Prostate gland (tissue), 2 donors: ENCODE results near the gene ZNF90.
"Not testable (repeated sequence)": the region's sequence is repeated elsewhere in the genome, so short reads cannot be mapped to it uniquely, and the experiment has no call there.

ENCODE experiments used
- POLR2AphosphoS5 ChIP-seq: sonication (generic); formaldehyde crosslinking; IDR thresholded peaks from one replicate; pipeline ENCODE4 v1.6.1; 2017; ENCODE audit warnings: antibody characterized with exemption
- TF ChIP-seq, protein P1 (sequence below), 4 experiments: fragments of 200-600 bp in 2 of 4; fragments of 450-650 bp in 2 of 4; sonication (generic) in 2 of 4; IDR thresholded peaks; 1 replicate in 3 of 4; 2 replicates in 1 of 4; pipeline ENCODE4 v1.5.1; 2016 to 2019; ENCODE audit warnings: antibody characterized with exemption in 4 of 4, mild to moderate bottlenecking in 2 of 4, moderate library complexity in 2 of 4

DNA sequence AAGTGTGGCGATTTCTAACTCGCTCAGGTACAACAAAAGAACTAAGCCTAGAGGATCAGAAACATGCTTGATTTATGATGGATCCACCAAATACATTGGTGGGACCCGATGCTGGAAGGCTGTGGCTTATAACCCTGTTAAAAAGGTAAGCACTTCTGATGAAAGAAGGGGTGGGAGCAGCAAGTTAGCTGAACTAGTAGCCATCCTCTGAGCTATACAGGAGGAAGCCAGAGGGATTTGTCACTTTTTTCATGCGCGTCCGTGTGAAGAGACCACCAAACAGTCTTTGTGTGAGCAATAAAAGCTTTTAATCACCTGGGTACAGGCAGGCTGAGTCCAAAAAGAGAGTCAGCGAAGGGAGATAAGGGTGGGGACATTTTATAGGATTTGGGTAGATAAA is 9.2 kb upstream of the ZNF90 start:
- TF ChIP-seq, protein P1, sequence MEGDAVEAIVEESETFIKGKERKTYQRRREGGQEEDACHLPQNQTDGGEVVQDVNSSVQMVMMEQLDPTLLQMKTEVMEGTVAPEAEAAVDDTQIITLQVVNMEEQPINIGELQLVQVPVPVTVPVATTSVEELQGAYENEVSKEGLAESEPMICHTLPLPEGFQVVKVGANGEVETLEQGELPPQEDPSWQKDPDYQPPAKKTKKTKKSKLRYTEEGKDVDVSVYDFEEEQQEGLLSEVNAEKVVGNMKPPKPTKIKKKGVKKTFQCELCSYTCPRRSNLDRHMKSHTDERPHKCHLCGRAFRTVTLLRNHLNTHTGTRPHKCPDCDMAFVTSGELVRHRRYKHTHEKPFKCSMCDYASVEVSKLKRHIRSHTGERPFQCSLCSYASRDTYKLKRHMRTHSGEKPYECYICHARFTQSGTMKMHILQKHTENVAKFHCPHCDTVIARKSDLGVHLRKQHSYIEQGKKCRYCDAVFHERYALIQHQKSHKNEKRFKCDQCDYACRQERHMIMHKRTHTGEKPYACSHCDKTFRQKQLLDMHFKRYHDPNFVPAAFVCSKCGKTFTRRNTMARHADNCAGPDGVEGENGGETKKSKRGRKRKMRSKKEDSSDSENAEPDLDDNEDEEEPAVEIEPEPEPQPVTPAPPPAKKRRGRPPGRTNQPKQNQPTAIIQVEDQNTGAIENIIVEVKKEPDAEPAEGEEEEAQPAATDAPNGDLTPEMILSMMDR (IDR thresholded peaks at IDR 0.05), result not testable (repeated sequence)
- TF ChIP-seq POLR2AphosphoS5, result not testable (repeated sequence)
